Endothelial cell of umbilical vein (primary cell): ENCODE results near the gene BHLHA15. TPM values are rescaled to one million over a fixed set of nuclear protein-coding genes. Genes with fewer than 3 reads are reported as not detected.

Experiments used
- BruUV-seq: library from RNA; stranded (reverse); fragments of 400-500 nt; replicated peaks from 2 replicates; lab custom pipeline; 2021; lab: Mats Ljungman, UMichigan
- CTCF ChIA-PET: fragments of 300-600, 350-600 bp; sonication (Branson Sonifier 250); formaldehyde crosslinking; loops from one replicate; lab custom pipeline; 2021; ENCODE audit warnings: antibody characterized with exemption, inconsistent platforms; lab: Charles Lee
- POLR2A ChIA-PET: fragments of 300-600, 350-600 bp; sonication (Branson Sonifier 250); formaldehyde crosslinking; loops from one replicate; lab custom pipeline; 2021; ENCODE audit warnings: antibody characterized with exemption, inconsistent platforms; lab: Charles Lee
- DNase-seq: peaks from one replicate; pipeline ENCODE4 v3.0.0-alpha.2; 2011; ENCODE audit warnings: low read depth, low spot score
- FAIRE-seq: peaks from 2 replicates; lab custom pipeline; 2011; peaks lifted over from hg19 to GRCh38; lab: Jason Lieb, UNC
- H2AFZ ChIP-seq: 2 replicates; pipeline ENCODE4 v1.6.0; 2012; ENCODE audit warnings: low read depth, low read length, control low read depth, inconsistent platforms
- H3K27ac ChIP-seq: 2 replicates; pipeline ENCODE4 v1.5.1; 2011; ENCODE audit warnings: low read depth, mild to moderate bottlenecking, control low read depth, low read length, moderate library complexity; ENCODE audit not compliant: insufficient read depth
- H3K27me3 ChIP-seq, 2 experiments: 2 replicates each; pipeline versions ENCODE4 v1.6.0 to v1.6.1; 2011; ENCODE audit warnings: low read length in 2 of 2, mixed read lengths in 1 of 2; ENCODE audit not compliant: control insufficient read depth in 2 of 2, insufficient read depth in 2 of 2
- H3K36me3 ChIP-seq, 2 experiments: 2 replicates in 1 of 2; 3 replicates in 1 of 2; pipeline ENCODE4 v1.5.1; 2011; ENCODE audit warnings: low read length in 2 of 2, mild to moderate bottlenecking in 1 of 2, moderate library complexity in 1 of 2; ENCODE audit not compliant: control insufficient read depth in 2 of 2, insufficient read depth in 2 of 2; ENCODE audit errors: extremely low read depth in 1 of 2
- H3K4me1 ChIP-seq: 3 replicates; pipeline ENCODE4 v1.5.1; 2011; ENCODE audit warnings: mild to moderate bottlenecking, low read length; ENCODE audit not compliant: control insufficient read depth, insufficient read depth; ENCODE audit errors: extremely low read depth
- H3K4me2 ChIP-seq: 2 replicates; pipeline ENCODE4 v1.6.1; 2011; ENCODE audit warnings: low read length, control low read depth, mixed read lengths; ENCODE audit not compliant: insufficient read depth
- H3K4me3 ChIP-seq, 3 experiments: fragments of 200-600 bp in 1 of 3; sonication (generic), shearing (Covaris generic) in 1 of 3; replicated peaks in 1 of 3; 2 replicates each; pipeline ENCODE4 v1.5.1; 2011 to 2016; ENCODE audit warnings: control low read depth in 3 of 3, low read length in 3 of 3, mild to moderate bottlenecking in 2 of 3, inconsistent platforms in 1 of 3, low read depth in 1 of 3, moderate library complexity in 1 of 3; ENCODE audit not compliant: insufficient read depth in 1 of 3
- H3K79me2 ChIP-seq: 2 replicates; pipeline ENCODE4 v1.6.0; 2012; ENCODE audit warnings: low read length, inconsistent platforms; ENCODE audit not compliant: control insufficient read depth, insufficient read depth
- H3K9ac ChIP-seq: replicated peaks from 2 replicates; pipeline ENCODE3; 2011; ENCODE audit warnings: low read length, control low read depth; ENCODE audit not compliant: insufficient read depth; ENCODE audit errors: extremely low read depth
- H3K9me1 ChIP-seq: replicated peaks from 3 replicates; pipeline ENCODE4 v1.6.0; 2011; ENCODE audit warnings: mild to moderate bottlenecking, low read length; ENCODE audit not compliant: control insufficient read depth, insufficient read depth; ENCODE audit errors: extremely low read depth
- H3K9me3 ChIP-seq: replicated peaks from 2 replicates; pipeline ENCODE4 v1.5.1; 2012; ENCODE audit warnings: low read length, inconsistent platforms; ENCODE audit not compliant: control insufficient read depth, insufficient read depth
- H4K20me1 ChIP-seq: replicated peaks from 2 replicates; pipeline ENCODE3; 2011; ENCODE audit warnings: mild to moderate bottlenecking, low read length; ENCODE audit not compliant: control insufficient read depth, insufficient read depth; ENCODE audit errors: extremely low read depth
- EZH2 ChIP-seq: IDR thresholded peaks from 2 replicates; pipeline ENCODE4 v1.6.1; 2012; ENCODE audit warnings: borderline replicate concordance, low read depth, mild to moderate bottlenecking, moderate library complexity, low read length, inconsistent platforms; ENCODE audit not compliant: severe bottlenecking
- FOS ChIP-seq: IDR thresholded peaks from 2 replicates; pipeline ENCODE4 v1.6.1; 2011; ENCODE audit warnings: mild to moderate bottlenecking, low read length, moderate library complexity, borderline replicate concordance; ENCODE audit not compliant: insufficient read depth
- GATA2 ChIP-seq: IDR thresholded peaks from 2 replicates; pipeline ENCODE4 v1.7.0; 2011; ENCODE audit warnings: low read depth, mild to moderate bottlenecking, moderate library complexity, mixed read lengths, low read length; ENCODE audit not compliant: insufficient read length, insufficient read depth
- JUN ChIP-seq: IDR thresholded peaks from 2 replicates; pipeline ENCODE4 v1.6.1; 2011; ENCODE audit warnings: borderline replicate concordance, low read depth; ENCODE audit not compliant: insufficient read length, insufficient read depth
- MAX ChIP-seq: IDR thresholded peaks from 2 replicates; pipeline ENCODE4 v1.6.1; 2011; ENCODE audit not compliant: insufficient read depth, insufficient read length
- MYC ChIP-seq: IDR thresholded peaks from one replicate; pipeline ENCODE4 v1.6.1; 2011; ENCODE audit warnings: mild to moderate bottlenecking, low read depth, low read length
- POLR2A ChIP-seq: IDR thresholded peaks from 2 replicates; pipeline ENCODE4 v1.6.1; 2012; ENCODE audit warnings: low read depth, mild to moderate bottlenecking, control low read depth, low read length
- POLR2AphosphoS5 ChIP-seq: IDR thresholded peaks from 2 replicates; pipeline ENCODE4 v1.6.1; 2012; ENCODE audit warnings: low read depth, mild to moderate bottlenecking, control low read depth, low read length, moderate library complexity; ENCODE audit not compliant: insufficient read depth
- dilution Hi-C: fragments of 300-500 bp; cut with MboI; formaldehyde crosslinking; loops from one replicate; pipeline ENCODE4 v1.15.0; 2019; ENCODE audit warnings: low sequenced_read_pairs; ENCODE audit not compliant: extremely low pct_ligation_motif_present
- intact Hi-C: fragments of 100-400 bp; cut with micrococcal nuclease; formaldehyde crosslinking; loops from one replicate; pipeline ENCODE4 v1.10.0; 2022
- polyA plus RNA-seq, 4 experiments: library from polyadenylated mRNA; depleted of rRNA in 3 of 4; stranded (reverse) in 3 of 4; unstranded in 1 of 4; fragments of >200 nt; gene quantifications; 2 replicates each; pipeline versions ENCODE4 v1.2.1 to v1.2.3, GENCODE V29; 2011 to 2012; ENCODE audit warnings: missing spikeins in 1 of 4
- total RNA-seq: library from RNA; stranded (reverse); gene quantifications from 2 replicates; pipeline ENCODE4 v1.2.3, GENCODE V29; 2021
- TF ChIP-seq, protein P1 (sequence below), 2 donors: IDR thresholded peaks; 1 replicate in 1 of 2; 2 replicates in 1 of 2; pipeline ENCODE4 v1.5.1; 2011; ENCODE audit warnings: low read length in 2 of 2, mild to moderate bottlenecking in 2 of 2, moderate library complexity in 2 of 2, control low read depth in 1 of 2, inconsistent platforms in 1 of 2, low read depth in 1 of 2; ENCODE audit not compliant: insufficient read depth in 1 of 2; ENCODE audit errors: extremely low read depth in 1 of 2

BHLHA15 gene
- total and polyA plus RNA-seq, 2 donors (not counting 3 experiments of a cell fraction or from before 2014, with no cell fraction given): 0.81 to 1.2 TPM

- Histone ChIP-seq H3K79me2 (no peaks in the 10 kb centered on the region), H3K4me2 (no peak overlapping the region), H4K20me1 (no peaks in the 10 kb centered on the region), H3K9me3 (no peaks in the 10 kb centered on the region), H3K36me3 (peaks cover 8 to 28% of the 10 kb centered on the region in 2 experiments), H3K9ac (no peak overlapping the region), H3K27ac (no peak overlapping the region), H3K4me1 (no peaks in the 10 kb centered on the region), H3K27me3 (no peaks in the 10 kb centered on the region), H3K9me1 (no peaks in the 10 kb centered on the region), H3K4me3 (no peak overlapping the region), H2AFZ (no peak overlapping the region)
- POLR2A ChIA-PET: no interaction called here
- intact Hi-C loops: no loop called here
- dilution Hi-C loops: no loop called here
- FAIRE-seq (no peak), DNase-seq (no peak)
- TF ChIP-seq, protein P1, sequence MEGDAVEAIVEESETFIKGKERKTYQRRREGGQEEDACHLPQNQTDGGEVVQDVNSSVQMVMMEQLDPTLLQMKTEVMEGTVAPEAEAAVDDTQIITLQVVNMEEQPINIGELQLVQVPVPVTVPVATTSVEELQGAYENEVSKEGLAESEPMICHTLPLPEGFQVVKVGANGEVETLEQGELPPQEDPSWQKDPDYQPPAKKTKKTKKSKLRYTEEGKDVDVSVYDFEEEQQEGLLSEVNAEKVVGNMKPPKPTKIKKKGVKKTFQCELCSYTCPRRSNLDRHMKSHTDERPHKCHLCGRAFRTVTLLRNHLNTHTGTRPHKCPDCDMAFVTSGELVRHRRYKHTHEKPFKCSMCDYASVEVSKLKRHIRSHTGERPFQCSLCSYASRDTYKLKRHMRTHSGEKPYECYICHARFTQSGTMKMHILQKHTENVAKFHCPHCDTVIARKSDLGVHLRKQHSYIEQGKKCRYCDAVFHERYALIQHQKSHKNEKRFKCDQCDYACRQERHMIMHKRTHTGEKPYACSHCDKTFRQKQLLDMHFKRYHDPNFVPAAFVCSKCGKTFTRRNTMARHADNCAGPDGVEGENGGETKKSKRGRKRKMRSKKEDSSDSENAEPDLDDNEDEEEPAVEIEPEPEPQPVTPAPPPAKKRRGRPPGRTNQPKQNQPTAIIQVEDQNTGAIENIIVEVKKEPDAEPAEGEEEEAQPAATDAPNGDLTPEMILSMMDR (IDR thresholded peaks at IDR 0.05; ENCODE audit: extremely low read depth in 1 of 2, insufficient read depth in 1 of 2, low read depth in 1 of 2, low read length in 2 of 2): no peak
- TF ChIP-seq EZH2 (no peak), MYC (no peak), POLR2A (no peak), MAX (no peak), POLR2AphosphoS5 (no peak), JUN (no peak), GATA2 (no peak), FOS (no peak)
- CTCF ChIA-PET: interaction anchor here (1.4 kb wide), 1 partner anchor 217 kb away, joined by 4 read pairs; no protein-coding TSS in a partner anchor
- no TSS peak for BruUV-seq
These were observed 27.7 kb downstream of the BHLHA15 start for GRCh38 chr7:98238976-98239375.
